Left lung (tissue), 10 donors: ENCODE data around the gene CCBE1. TPM values are rescaled to one million over a fixed set of nuclear protein-coding genes. Genes with fewer than 3 reads are reported as not detected.

Source experiments
- ATAC-seq: fragments of 200-7000 bp; cut with Tn5 transposase; one replicate; pipeline ENCODE4 v1.9.1; 2020; ENCODE audit warnings: moderate library complexity
- DNase-seq, 4 donors: peaks; one replicate each; pipeline ENCODE4 v3.0.0-alpha.2; 2013 to 2020
- H3K27ac ChIP-seq, 2 donors: fragments of 200-600 bp; sonication (generic) in 1 of 2; one replicate each; pipeline versions ENCODE4 v1.5.0 to v1.8.0; 2020 to 2021
- H3K27me3 ChIP-seq, 2 donors: fragments of 200-600 bp; sonication (generic) in 1 of 2; one replicate each; pipeline versions ENCODE4 v1.5.0 to v1.8.0; 2020 to 2021
- H3K36me3 ChIP-seq, 2 donors: fragments of 200-600 bp; sonication (generic) in 1 of 2; one replicate each; pipeline versions ENCODE4 v1.5.0 to v1.8.0; 2020 to 2021
- H3K4me1 ChIP-seq, 2 donors: fragments of 200-600 bp; one replicate each; pipeline ENCODE4 v1.8.0; 2021
- H3K4me3 ChIP-seq, 2 donors: fragments of 200-600 bp; sonication (generic) in 1 of 2; one replicate each; pipeline versions ENCODE4 v1.5.0 to v1.8.0; 2020 to 2021; ENCODE audit warnings: mild to moderate bottlenecking in 1 of 2
- H3K9me3 ChIP-seq, 2 donors: fragments of 200-600 bp; sonication (generic) in 1 of 2; one replicate each; pipeline versions ENCODE4 v1.5.0 to v1.8.0; 2020 to 2021
- intact Hi-C, 2 donors: fragments of 100-400 bp; cut with DNase I; formaldehyde crosslinking; loops; one replicate each; pipeline versions ENCODE4 v1.11.2 to v1.14.2; 2022
- polyA plus RNA-seq, 6 donors: library from polyadenylated mRNA; unstranded; fragments of 120-200 nt; gene quantifications; one replicate each; pipeline ENCODE4 v1.2.1, GENCODE V29; 2013; ENCODE audit not compliant: insufficient read length in 6 of 6
- total RNA-seq, 2 donors: library from RNA; stranded (reverse); fragmentation: NEBNext Ultra II Directional; extraction: Animal tissue kit (Norgen Biotek cat#: 25700); gene quantifications; one replicate each; pipeline ENCODE4 v1.2.1, GENCODE V29; 2021
- TF ChIP-seq, protein P1 (sequence below), 2 donors: fragments of 200-600 bp; sonication (generic) in 1 of 2; IDR thresholded peaks; one replicate each; pipeline versions ENCODE4 v1.5.0 to v1.8.0; 2021; ENCODE audit warnings: antibody characterized with exemption in 2 of 2
- donor health status: DM: no; HTN: yes; CAD: no.
- donor health status: DM: no; HTN: no; CAD: no.

CCBE1 gene
- total and polyA plus RNA-seq, 8 donors: 16.0 to 96.5 (median 84.1) TPM

DNA sequence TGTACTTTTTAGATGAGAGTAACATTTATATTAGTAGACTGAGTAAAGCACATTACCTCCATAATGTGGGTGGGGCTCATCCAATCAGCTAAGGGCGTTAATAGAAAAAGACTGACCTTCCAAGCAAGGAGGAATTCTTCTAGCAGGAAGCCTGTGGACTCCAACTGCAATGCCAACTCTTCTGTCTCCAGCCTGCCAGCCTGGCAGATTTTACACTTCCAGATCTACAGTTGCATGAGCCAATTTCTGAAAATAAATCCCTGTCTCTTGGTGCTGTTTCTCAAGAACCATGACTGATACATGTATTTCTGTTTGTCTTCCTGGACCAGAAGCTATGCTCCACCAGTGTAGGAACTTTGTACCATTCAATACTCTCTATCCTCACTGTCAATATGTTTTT lies 269.2 kb downstream of the CCBE1 start:
- ATAC-seq: no peak
- Histone ChIP-seq H3K4me1 (no peaks in the 10 kb centered on the region), H3K27ac (no peak overlapping the region), H3K9me3 (no peaks in the 10 kb centered on the region), H3K27me3 (no peaks in the 10 kb centered on the region), H3K36me3 (no peaks in the 10 kb centered on the region), H3K4me3 (no peak overlapping the region)
- intact Hi-C loops: no loop called here
- DNase-seq: no peak
- TF ChIP-seq, protein P1, sequence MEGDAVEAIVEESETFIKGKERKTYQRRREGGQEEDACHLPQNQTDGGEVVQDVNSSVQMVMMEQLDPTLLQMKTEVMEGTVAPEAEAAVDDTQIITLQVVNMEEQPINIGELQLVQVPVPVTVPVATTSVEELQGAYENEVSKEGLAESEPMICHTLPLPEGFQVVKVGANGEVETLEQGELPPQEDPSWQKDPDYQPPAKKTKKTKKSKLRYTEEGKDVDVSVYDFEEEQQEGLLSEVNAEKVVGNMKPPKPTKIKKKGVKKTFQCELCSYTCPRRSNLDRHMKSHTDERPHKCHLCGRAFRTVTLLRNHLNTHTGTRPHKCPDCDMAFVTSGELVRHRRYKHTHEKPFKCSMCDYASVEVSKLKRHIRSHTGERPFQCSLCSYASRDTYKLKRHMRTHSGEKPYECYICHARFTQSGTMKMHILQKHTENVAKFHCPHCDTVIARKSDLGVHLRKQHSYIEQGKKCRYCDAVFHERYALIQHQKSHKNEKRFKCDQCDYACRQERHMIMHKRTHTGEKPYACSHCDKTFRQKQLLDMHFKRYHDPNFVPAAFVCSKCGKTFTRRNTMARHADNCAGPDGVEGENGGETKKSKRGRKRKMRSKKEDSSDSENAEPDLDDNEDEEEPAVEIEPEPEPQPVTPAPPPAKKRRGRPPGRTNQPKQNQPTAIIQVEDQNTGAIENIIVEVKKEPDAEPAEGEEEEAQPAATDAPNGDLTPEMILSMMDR (IDR thresholded peaks at IDR 0.05): no peak

GRCh38 chr18:59426855-59427254 lies 270.4 kb downstream of the CCBE1 start:
- intact Hi-C loops: no loop called here
- no peaks in the 10 kb centered on the region for H3K36me3 ChIP-seq
- no peak overlapping the region for H3K27ac ChIP-seq
- DNase-seq (no peak), ATAC-seq (no peak)
- H3K4me1 ChIP-seq: no peaks in the 10 kb centered on the region
- TF ChIP-seq, protein P1 (IDR thresholded peaks at IDR 0.05): no peak
- no peaks in the 10 kb centered on the region for H3K9me3 ChIP-seq
- H3K27me3 ChIP-seq: no peaks in the 10 kb centered on the region
- no peak overlapping the region for H3K4me3 ChIP-seq

GRCh38 chr18:59423259-59423658 lies 274.0 kb downstream of the CCBE1 start:
- TF ChIP-seq, protein P1 (IDR thresholded peaks at IDR 0.05): no peak
- intact Hi-C loops: no loop called here
- no peak for DNase-seq
- no peak overlapping the region for H3K4me3 ChIP-seq
- H3K27me3 ChIP-seq: no peaks in the 10 kb centered on the region
- H3K36me3 ChIP-seq: no peaks in the 10 kb centered on the region
- H3K4me1 ChIP-seq: no peaks in the 10 kb centered on the region
- no peak overlapping the region for H3K27ac ChIP-seq
- H3K9me3 ChIP-seq: no peaks in the 10 kb centered on the region
- no peak for ATAC-seq

- no peaks in the 10 kb centered on the region for H3K9me3 ChIP-seq
- H3K4me3 ChIP-seq: no peak overlapping the region
- H3K27me3 ChIP-seq: peaks cover 0 to 1% of the 10 kb centered on the region in 2 donors
- intact Hi-C loops: no loop called here
- no peak overlapping the region for H3K27ac ChIP-seq
- no peaks in the 10 kb centered on the region for H3K36me3 ChIP-seq
- TF ChIP-seq, protein P1 (IDR thresholded peaks at IDR 0.05): no peak
- ATAC-seq: no peak
- DNase-seq: no peak
- H3K4me1 ChIP-seq: no peaks in the 10 kb centered on the region
Measured at GRCh38 chr18:59420244-59420643, 277.0 kb downstream of the CCBE1 start.

- DNase-seq (peak in 1 of 4 donors; percentile 26), ATAC-seq (no peak)
- Histone ChIP-seq H3K4me3 (no peak overlapping the region), H3K36me3 (no peaks in the 10 kb centered on the region), H3K4me1 (no peaks in the 10 kb centered on the region), H3K9me3 (no peaks in the 10 kb centered on the region), H3K27ac (no peak overlapping the region), H3K27me3 (peaks cover 0 to 4% of the 10 kb centered on the region in 2 donors)
- intact Hi-C loops: no loop called here
- TF ChIP-seq, protein P1 (IDR thresholded peaks at IDR 0.05): no peak
Measured at GRCh38 chr18:59419386-59419785, 277.8 kb downstream of the CCBE1 start.
